Midbrain (tissue), 1 donor: Measurements from ENCODE around the gene RGS12.
A peak's percentile ranks its signal among the peaks of the same experiment; 100 is the strongest.
"Not testable (repeated sequence)": the region's sequence is repeated elsewhere in the genome, so short reads cannot be mapped to it uniquely, and the experiment has no call there.

ENCODE experiments used
- DNase-seq: peaks from one replicate; lab custom pipeline; 2025; lab: John Stamatoyannopoulos, UW

RGS12 gene

DNA sequence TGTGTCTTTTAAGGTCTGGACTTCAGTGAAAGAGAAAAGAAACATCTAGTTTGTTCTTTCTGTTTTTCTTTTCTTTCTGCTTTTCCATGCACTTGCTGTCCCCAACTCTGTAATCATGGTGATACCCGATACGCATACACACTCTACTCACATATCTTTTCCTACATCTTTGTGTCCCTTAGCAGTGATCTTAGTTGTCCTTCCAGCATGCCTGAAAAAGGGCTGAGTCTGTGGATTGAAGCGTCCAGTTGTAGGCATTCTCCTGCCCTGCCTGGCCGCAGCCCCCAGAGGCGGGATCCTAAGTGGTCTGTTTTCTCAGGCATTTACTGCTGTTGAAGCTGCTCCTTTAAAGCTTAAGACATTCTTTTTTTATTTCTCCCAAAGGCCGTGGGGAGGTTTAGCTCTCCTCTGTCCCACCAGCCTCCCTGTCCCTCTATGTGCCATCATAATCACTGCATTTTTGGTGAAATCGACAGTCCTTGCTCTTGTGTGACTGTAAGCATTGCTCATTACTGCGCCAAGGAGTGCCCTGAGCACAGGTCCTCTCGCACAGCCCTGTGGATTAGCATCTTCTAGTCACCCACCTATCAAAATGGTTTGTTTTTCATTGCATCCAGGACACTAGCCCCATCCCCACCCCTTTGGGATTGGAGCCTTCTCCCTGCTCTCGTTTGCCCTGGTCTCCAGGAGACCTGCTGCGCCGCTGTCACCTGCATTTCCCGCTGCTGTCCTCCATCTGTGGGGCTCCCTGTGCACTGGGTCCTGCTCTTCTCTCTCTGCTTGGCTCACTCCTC, 4.4 kb downstream of the RGS12 start:
- DNase-seq = no peak

DNA sequence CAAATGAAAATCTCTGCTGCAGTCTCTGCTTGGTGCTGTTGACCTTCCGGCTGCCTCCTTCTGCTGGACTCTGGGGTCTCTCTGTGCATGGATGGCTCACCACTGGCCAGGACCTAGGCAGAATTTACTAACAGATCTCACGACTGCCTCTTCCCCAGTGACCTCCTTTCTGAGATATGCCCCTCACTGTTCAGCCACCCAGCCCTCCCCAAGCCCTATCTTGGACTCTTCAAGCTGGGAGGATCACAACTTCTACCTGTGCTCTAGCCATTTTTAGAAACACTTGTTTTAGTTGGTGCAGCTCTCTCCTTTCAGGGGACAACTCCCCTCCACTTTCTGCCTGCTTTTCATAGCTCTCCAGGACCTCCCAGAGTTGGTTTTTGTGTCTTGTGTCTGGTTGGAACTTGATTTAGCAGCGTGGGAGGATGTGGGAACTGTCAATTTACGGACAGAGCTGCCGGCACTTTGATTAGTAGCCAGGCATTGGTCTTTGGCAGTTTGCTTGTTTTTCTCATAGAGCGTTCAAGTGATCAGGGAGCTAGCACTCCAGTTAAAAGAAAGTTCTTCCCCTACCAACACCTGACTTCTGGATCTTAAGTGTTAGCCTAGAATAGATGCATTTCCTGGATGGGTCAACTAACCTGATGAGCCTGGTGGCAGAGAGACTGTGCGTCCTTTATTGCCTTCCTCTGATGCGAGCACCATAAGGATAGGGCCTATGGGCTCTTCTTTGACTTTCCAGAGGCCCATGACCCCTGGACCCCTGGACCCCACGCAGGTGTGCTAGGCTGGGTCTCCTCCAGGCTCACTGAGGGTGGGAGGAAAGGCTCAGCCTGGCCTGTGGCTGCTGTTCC, 6.5 kb downstream of the RGS12 start:
- peak; percentile 36 for DNase-seq

DNA sequence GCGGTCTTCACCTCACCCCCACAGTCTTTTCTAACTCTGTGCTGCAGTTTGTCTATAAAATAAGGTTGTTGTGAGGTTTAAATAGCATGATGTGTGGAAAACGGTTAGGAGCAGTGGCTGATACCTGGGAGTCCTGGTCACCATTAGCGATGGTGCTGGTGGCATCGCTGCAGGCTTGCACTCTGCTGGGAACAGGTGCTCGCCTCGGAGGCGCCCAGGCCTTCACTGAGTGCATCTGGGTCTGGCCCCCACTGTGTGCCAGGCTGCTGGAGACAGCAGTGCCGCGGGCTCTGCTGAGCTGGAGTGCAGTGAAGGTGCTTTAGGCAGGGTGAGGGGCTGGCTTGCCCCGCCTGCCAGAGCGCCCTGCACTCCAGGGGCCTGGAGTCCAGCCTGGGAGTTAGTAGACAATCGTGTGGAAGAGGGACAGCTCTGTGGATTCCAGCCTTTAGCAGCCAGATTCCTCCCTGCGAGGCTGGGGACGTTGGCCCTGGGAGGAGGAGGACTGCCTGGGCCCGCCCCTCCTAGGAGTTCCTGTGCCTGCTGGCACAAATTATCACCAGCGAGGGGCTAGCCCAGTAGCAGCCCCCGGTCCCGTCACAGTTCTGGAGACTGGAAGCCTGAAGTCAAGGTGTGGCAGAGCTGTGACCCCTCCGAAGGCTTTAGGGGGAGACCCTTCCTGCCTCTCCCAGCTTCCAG, 7.3 kb downstream of the RGS12 start:
- no peak for DNase-seq

DNA sequence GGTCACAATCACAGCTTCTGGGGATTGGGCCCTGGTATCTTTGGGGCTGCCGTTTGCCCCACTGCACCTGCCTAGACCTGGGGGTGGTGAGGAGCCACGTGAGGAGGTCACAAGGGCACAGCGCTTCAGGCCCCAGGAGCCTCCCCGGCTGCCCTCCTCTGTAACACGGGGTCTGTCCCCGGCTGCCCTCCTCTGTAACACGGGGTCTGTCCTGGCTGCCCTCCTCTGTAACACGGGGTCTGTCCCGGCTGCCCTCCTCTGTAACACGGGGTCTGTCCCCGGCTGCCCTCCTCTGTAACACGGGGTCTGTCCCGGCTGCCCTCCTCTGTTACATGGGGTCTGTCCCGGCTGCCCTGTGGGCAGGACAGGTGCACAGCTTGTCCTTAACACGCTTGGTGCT, 8.1 kb downstream of the RGS12 start:
- not testable (repeated sequence) for DNase-seq

DNA sequence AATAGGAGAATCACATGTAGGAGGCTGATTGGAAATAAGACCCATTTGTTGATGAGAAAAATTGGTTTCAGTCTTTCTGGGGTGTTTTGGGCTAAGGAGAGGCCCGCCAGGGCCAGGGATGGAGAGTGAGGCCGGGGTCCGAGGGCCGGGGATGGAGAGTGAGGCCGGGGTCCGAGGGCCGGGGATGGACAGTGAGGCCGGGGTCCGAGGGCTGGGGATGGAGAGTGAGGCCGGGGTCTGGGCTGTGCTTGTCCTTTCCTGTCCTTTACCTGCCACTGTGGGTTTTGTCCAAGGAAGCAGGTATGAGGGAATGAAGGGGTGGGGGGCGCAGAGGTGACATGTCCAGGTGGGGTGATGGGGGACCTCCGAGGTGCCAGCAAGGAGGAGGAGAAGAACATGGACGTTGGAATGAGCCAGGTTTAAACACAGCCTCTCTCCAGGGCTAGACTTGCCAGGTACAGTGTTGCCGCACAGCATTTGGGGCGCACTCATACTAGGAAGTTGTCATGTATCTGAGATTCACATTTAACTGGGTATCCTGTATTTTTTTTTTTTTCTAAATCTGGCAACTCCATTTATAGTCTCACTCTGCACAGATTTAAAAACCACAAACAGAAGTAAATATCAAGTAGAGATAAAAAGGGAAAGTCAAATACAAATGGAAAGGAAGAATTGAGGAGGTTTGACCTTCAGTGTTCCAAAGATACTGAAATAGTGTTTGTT, 8.8 kb downstream of the RGS12 start:
- no peak for DNase-seq

DNA sequence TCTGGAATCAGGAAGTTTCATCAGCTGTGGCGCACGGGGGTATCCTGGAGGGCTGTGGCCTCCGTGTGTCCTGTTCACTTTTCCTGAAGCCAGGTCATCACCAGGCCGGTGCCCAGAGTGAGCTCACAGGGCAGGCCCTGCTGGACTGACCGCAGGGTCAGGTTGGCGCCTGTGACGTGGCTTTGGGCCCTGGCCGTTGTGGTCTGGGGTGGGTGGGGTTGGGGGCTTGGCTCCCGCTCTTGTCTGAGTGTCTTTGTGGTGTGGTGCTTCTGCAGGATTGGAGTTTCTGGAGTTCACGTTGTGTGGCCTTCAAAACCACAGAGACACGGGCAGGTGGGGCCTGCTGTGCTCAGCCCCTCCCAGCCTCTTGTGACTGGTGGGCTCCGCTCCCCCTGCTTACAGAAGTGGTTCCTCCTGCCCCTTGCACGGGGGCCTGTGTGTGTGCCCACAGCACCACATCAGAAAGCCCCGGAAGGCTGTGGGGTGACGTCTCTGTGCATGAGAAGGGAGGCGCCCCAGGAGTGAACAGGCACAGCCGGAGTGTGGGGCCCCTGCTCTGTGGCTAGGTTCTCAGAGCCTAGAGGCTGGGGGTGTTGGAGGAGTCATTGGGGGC, 9.5 kb downstream of the RGS12 start:
- DNase-seq = no peak

DNA sequence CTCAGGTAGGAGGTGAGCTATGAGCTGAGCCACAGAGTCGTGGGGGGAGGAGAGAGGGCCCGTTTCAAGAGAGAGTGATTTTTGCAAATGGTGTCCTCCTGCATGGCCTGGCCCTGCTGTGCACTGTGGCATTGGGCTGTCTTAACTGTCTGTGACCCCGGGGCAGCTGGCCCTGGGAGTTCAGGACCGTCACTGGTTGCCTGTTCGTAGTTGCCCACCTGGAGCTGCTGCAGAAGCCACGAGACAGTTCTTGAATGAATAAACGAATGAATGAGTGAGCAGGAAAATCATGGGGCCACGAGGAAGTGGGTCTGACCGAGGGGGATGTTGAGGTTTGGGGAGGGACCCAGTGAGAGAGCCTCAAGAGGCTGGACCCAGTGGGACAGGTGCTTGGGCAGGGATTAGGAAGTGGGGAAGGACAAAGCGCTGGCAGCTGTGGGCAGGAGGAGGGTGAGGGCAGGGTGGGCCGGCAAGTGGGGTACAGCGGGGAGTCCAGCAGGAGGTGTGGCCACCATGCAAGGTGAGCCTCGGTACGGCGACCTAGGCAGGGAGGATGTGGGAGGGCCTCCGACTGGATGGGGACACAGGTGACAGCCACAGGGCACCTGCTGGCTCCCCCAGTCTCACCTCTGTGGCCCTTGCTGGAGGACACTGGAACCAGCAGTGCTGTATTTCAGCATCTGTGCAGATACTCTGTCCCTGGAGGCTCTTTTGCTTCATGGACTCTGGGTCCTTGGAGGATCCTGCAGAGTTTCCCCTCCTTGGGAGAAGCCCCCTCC, 10.2 kb downstream of the RGS12 start:
- DNase-seq = no peak

DNA sequence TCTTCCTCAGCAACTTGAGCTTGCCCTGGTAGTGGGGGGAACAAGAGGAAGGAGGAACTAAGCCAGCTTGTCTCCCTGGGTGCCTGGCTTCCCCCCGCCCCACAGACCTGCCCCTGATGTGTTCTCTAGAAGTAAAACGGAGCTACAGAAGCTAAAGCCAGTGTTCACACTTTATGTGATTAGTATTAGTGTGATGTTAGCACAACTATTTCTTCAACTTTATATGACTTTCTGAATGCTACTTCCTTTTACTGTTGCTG, 10.7 kb downstream of the RGS12 start:
- DNase-seq = no peak

DNA sequence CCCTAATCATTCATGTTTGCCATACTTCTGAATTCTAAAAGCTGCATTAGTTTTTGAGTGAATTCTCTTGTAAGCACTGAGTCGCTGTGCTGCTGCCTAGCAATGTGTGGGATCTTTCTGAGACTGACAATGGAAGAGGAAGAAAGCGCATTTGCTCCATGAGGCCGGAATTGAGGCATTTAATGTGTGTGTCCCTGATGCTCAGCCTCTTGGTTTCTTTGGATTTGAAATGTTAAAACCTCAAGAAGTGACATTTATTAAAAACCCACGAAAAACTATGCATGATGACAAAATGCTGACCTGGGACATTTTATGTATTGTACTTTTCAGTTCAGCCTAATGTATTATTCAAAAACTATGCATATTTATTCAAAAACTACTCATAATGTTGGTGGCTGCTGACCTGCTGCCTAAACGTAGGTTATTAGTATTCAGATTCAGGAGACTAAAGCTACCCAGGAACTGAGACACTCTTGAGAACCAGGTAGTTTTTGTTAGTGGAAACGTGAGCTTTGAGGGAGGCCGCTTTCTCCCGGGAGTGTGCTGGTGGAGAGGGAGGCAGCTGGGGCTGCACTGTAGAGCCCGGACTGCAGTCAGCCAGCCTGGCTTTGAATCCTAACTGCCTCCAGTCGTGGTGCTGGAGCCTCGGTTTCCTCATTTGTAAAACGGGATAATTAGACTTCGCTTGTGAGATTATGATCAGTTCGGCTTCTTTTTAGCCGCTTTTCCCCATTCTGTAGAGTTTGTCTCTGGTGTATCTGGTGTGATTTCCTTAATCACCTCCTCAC, 11.3 kb downstream of the RGS12 start:
- peak; percentile 28 for DNase-seq

DNA sequence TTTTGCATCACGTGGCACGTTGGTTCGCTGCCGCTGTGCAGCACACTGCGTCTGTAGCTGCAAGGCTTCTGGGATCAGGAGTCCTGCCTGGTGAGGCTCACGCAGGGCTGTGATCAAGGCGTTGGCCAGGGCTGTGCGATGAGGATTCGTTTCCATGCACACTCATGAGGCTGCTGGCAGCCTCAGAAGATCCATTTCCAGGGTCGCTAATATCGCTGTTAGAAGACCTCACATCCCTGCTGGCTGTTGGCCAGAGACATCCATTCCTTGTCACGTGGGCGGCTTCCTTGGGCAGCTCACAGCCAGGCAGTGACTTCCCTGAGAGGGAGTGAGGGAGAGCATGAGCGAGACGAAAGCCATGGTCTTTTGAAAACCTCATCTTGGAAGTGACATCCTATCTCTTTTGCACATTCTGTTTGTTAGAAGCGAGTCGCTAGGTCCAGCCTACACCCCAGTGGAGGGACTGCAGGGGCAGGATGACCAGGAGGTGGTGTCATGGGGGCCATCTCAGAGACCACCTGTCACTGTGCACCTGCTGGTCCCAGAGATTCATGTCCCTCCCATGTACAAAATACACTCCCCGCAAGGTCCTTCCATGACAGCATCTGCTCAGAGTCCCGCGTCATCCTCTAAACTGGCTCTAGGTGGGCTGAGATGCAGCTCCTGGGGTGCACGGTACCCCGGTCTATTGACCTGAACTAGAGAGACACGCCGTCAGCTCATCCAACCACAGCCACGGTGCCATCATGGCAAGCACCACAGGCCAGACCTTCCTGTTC, 12.2 kb downstream of the RGS12 start:
- DNase-seq = peak; percentile 48

- DNase-seq = peak; percentile 61
These were observed 13.0 kb downstream of the RGS12 start for GRCh38 chr4:3305610-3306371.

- no peak for DNase-seq
These were observed 13.6 kb downstream of the RGS12 start for GRCh38 chr4:3306450-3306849.

GRCh38 chr4:3307060-3307459, 14.2 kb downstream of the RGS12 start:
- DNase-seq = no peak

DNA sequence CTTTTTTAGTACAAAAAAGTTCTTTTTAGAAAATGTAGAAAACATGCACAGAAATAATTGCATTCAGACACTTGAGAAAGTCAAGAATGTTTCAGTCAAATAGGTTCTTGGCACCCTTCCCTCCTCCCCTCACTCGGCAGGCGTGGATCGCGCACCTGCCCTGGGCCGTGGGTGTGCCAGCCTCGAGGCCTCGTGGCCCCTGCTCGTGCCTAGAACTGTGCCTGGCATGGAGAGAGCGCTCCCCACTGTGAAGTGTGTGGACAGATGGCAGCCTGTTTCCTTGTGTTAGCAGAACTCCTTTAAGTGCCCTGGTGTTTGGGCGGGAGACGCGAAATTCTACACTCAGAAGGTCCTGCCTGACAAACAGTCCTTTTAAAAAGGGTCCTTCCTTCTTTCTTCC, 14.7 kb downstream of the RGS12 start:
- DNase-seq = no peak

- no peak for DNase-seq
These were observed 15.2 kb downstream of the RGS12 start for GRCh38 chr4:3307891-3308575.

DNA sequence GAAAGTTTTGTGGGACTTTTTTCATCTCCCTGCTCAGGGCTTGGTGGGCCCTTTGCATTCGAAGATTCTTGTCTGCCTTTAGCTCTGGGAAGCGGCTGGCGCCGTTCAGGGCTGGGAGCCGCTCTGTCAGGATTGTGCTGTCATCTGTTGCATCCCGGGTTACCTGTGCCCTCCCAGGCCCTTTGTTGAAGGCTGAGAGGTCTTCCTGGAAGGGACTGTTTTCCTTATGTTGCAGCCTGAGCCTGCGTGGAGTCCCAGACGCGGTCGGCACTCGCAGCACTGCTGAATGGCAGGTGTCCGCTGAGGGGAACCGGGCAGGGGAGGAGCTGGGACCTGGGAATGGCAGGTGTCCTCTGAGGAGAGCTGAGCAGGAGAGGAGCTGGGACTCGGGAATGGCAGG, 15.9 kb downstream of the RGS12 start:
- DNase-seq = no peak

- DNase-seq = no peak
These were observed 17.7 kb downstream of the RGS12 start for GRCh38 chr4:3310301-3311094.

GRCh38 chr4:3311095-3311372, 18.2 kb downstream of the RGS12 start:
- no peak for DNase-seq
